ENCODE measurements around the gene RASSF5.
"Not testable (repeated sequence)": the region's sequence is repeated elsewhere in the genome, so short reads cannot be mapped to it uniquely, and the experiment has no call there.

RASSF5 gene

DNA sequence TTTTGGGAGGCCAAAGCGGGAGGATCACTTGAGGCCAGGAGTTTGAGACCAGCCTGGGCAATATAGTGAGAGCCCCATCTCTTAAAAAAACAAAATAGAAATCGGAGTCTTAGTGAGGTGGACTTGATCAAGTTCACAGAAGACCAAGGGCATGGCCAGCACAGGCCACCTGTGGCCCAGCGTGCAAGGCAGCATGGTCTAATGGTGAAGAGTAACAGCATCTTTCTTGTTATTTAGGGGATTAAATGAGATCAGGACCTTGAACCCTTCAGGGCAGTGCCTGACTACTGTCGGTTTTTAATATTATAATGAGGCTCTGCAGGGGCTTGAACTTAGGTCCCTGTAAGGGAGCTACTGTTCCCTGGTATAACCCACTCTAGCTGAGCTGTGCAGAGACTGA lies 66.4 kb downstream of the RASSF5 start:
- DNase-seq = no peak

DNA sequence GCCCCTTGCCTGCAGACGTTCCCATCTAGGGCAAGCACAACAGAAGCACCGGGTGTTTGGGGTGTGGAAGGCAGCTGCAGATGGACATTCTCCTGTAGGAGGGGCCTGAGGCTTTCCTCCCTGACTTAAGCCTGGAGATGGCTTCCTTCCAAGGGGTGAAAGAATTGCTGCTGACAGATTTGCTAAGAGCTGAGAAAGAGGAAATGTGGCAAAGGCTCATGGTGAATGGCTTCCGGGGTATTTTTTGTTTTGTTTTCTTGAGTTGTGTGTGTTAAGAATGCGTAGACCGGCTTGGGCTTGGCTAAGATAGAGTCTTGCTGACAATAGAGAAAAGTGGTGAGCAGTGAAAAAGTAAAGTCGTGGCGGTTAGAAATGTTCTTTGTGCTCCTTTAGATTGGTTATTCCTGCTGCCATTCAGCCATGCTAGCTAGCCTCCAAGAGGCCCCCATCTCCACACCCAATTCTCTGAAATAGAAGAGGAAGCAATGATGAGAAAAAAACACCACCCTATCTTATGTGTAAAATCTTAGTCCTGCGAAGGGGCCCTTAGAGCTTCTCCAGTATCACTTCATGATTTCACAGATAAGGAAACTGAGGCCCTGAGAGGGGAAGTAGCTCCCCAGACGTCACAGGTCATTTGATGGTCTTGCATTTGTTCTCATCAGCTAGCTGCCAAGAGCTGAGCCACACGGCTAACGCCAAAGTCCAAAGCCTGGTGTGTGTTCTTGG lies 68.0 kb downstream of the RASSF5 start:
- peak in 9 of 14 donors; percentile 7 to 56 (median 26) for DNase-seq

- no peak for DNase-seq
These were observed 68.8 kb downstream of the RASSF5 start for GRCh38 chr1:206575894-206576737.

- DNase-seq = no peak
These were observed 70.3 kb downstream of the RASSF5 start for GRCh38 chr1:206577626-206578025.

GRCh38 chr1:206578068-206578977 lies 71.0 kb downstream of the RASSF5 start:
- DNase-seq = no peak

DNA sequence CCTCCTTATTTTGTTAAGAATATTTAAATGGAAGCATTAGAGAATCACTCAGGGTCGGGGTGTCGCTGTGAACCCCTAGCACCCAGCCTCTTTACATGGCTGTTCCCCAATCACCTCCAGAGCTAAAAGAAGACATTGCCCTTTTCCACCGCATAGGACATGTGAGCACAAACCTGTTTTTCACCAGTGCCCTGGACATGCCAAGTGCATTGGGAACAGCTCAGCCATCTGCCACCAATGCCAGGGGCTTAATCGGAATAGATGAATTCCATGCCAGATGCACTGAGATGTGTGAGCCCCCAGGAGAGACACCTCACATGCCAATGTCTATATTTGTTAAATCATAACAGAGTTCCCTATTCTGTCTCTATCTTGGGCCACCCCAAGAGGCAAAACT lies 71.6 kb downstream of the RASSF5 start:
- no peak for DNase-seq

DNA sequence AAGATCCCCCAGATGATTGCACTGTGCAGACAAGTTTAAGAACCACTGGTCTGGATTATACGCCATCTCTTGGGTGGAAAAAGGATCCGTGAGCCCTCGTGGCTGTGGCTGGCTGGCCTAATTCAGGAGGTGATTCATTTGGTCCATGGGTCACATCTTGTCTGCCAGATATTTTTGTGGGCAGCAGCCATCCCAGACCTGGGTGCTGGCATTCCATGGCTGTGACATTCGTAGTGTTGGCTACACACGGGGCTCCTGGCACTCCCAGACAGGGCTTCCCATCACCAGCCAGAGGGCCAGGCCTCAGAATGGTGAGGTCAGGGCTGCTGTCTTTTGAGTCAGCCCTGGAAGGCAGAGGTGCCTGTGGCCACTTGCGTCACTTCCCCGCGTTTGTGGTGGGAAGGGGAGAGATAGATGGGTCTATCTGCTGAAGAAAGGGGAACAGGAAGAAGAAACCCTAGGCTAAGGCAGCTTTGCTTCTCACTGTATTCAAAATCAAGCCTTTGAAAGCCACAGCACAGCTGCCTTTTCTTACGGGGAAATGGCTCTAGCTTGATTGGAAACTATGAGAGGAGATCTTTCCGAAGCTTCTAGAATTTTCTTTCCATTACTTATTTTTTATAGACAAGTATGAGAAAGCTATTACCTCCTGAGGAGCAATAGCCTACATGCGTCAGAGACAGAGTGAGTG lies 72.6 kb downstream of the RASSF5 start:
- DNase-seq = peak in 11 of 14 donors; percentile 10 to 89 (median 47)

- no peak for DNase-seq
These were observed 73.2 kb downstream of the RASSF5 start for GRCh38 chr1:206580438-206581113.

- DNase-seq = not testable (repeated sequence)
These were observed 73.8 kb downstream of the RASSF5 start for GRCh38 chr1:206581114-206581497.

GRCh38 chr1:206581571-206581981 lies 74.2 kb downstream of the RASSF5 start:
- peak in 5 of 14 donors; percentile 14 to 61 (median 21) for DNase-seq

- no peak for DNase-seq
These were observed 75.2 kb downstream of the RASSF5 start for GRCh38 chr1:206582537-206582936.

DNA sequence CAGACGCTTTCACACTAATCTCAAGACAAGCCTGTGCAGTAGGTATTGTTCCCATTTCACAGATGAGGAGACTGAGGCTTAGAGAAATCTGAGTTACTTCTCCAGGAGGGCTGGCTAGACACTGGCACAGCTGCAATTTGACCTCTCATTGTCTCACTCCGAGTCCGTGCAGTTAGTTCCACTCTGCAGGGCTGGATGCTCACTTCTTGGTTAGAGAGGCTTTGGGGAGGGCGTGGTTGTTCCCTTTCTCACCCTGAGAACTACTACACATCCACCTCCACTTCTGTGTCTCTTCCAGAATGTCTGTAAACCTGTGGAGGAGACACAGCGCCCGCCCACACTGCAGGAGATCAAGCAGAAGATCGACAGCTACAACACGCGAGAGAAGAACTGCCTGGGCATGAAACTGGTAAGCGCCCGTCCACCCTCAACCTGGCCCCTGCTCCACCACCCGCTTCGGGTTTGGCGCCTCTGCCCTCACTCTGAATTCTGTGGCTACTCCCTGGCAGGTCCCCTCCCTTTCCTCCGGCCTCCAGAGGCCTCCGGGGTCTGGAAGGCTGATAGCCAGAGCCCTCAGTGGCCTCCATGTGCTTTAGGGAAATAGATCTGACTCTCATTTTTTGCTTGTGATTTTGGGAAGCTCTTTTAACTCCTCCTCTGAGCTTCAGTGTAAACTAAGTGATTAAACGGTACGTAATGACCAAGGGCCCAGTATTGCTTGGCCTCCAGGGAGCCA lies 75.8 kb downstream of the RASSF5 start:
- peak in 1 of 14 donors; percentile 9 for DNase-seq

- DNase-seq = peak in 12 of 14 donors; percentile 12 to 71 (median 39)
These were observed 76.6 kb downstream of the RASSF5 start for GRCh38 chr1:206583707-206584648.

- no peak for DNase-seq
These were observed 77.4 kb downstream of the RASSF5 start for GRCh38 chr1:206584683-206585082.

DNA sequence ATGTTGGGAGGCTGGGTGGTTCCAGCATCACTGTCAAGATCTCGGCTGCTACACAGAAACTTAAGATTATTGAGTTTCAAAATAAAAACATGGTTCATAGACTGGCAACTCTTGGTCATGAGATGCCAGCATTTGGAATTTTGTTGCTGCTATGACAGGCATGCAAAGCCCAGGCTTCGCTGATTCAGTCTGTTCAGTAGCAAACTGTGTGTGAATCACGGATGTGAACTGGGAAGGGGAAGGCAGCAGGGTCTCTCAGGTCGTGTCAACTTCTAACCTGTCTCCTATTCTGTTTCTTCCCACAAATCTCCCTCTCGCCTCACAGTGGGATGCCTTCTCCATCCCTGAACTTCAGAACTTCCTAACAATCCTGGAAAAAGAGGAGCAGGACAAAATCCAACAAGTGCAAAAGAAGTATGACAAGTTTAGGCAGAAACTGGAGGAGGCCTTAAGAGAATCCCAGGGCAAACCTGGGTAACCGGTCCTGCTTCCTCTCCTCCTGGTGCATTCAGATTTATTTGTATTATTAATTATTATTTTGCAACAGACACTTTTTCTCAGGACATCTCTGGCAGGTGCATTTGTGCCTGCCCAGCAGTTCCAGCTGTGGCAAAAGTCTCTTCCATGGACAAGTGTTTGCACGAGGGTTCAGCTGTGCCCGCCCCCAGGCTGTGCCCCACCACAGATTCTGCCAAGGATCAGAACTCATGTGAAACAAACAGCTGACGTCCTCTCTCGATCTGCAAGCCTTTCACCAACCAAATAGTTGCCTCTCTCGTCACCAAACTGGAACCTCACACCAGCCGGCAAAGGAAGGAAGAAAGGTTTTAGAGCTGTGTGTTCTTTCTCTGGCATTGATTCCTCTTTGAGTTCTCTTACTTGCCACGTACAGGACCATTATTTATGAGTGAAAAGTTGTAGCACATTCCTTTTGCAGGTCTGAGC lies 79.4 kb downstream of the RASSF5 start:
- no peak for DNase-seq

GRCh38 chr1:206587904-206588303 lies 80.6 kb downstream of the RASSF5 start:
- no peak for DNase-seq

DNA sequence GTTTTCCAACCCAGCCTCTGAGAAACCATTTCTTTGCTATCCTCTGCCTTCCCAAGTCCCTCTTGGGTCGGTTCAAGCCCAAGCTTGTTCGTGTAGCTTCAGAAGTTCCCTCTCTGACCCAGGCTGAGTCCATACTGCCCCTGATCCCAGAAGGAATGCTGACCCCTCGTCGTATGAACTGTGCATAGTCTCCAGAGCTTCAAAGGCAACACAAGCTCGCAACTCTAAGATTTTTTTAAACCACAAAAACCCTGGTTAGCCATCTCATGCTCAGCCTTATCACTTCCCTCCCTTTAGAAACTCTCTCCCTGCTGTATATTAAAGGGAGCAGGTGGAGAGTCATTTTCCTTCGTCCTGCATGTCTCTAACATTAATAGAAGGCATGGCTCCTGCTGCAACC lies 81.2 kb downstream of the RASSF5 start:
- DNase-seq = no peak

- DNase-seq = no peak
These were observed 81.9 kb downstream of the RASSF5 start for GRCh38 chr1:206589206-206589605.

Data from C1 segment of cervical spinal cord (tissue), 14 donors.